Measurements from ENCODE around the gene DMD. TPM values are rescaled to one million over a fixed set of nuclear protein-coding genes. Genes with fewer than 3 reads are reported as not detected.

DMD gene
- total and polyA plus RNA-seq, 2 of the 8 experiments (the other 6 are each of a cell fraction or from before 2014, with no cell fraction given) = 4.8 to 7.4 TPM

DNA sequence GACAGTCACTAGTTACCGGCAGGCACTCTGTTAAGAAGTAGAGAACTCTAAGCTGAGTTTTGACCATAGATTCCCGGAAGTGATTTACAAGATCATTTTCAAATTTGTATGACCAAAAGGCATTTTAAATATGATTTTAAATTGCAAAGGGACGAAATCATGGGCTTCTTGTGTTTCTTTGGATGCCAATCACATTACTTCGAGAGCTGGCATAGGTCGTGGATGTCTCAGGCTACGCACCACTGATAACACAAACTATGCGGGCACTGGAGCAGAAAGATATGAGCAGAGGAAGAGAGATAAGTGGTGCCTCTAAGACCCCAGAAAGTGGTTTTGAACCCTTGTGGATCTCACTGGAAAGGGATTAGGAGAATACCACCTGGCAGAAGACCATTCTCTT, 1845.3 kb downstream of the DMD start:
- Histone ChIP-seq H3K4me1 (replicated peaks in 1 of 4; ENCODE audit: control insufficient read depth in 3 of 4, insufficient read depth in 4 of 4, low read length in 3 of 4) (no peaks in the 10 kb centered on the region), H2BK12ac (ENCODE audit: low read depth, low read length) (no peak overlapping the region), H4K20me1 (replicated peaks in 1 of 2; ENCODE audit: control insufficient read depth in 1 of 2, insufficient read depth in 2 of 2, low read length in 2 of 2) (no peaks in the 10 kb centered on the region), H3K79me2 (ENCODE audit: control insufficient read depth in 1 of 2, insufficient read depth in 2 of 2, low read length in 2 of 2) (no peaks in the 10 kb centered on the region), H3K4ac (replicated peaks; ENCODE audit: insufficient read length, low read depth, low read length) (no peak overlapping the region), H3K4me3 (ENCODE audit: extremely low read depth in 1 of 4, insufficient read depth in 2 of 4, low read depth in 3 of 4, low read length in 4 of 4) (no peak overlapping the region), H3K56ac (replicated peaks; ENCODE audit: insufficient read length, low read depth, low read length) (no peak overlapping the region), H2AFZ (ENCODE audit: low read length) (no peak overlapping the region), H3K4me2 (ENCODE audit: insufficient read depth in 1 of 2, low read depth in 2 of 2, low read length in 2 of 2) (no peak overlapping the region), H3K23me2 (ENCODE audit: low read depth, low read length) (no peaks in the 10 kb centered on the region), H2BK120ac (replicated peaks; ENCODE audit: low read depth, low read length) (no peak overlapping the region), H2AK5ac (ENCODE audit: low read depth, low read length) (no peak overlapping the region), H4K5ac (ENCODE audit: insufficient read length, low read depth, low read length) (no peak overlapping the region), H3K79me1 (ENCODE audit: low read depth, low read length) (no peaks in the 10 kb centered on the region), H2BK15ac (ENCODE audit: low read length) (no peak overlapping the region), H2BK5ac (ENCODE audit: low read depth, low read length) (no peak overlapping the region), H3K18ac (ENCODE audit: extremely low read depth, low read length) (no peak overlapping the region), H2BK20ac (ENCODE audit: low read length) (no peak overlapping the region), H4K8ac (ENCODE audit: extremely low read depth, insufficient read depth, low read length) (no peak overlapping the region), H3K23ac (ENCODE audit: insufficient read length) (no peak overlapping the region), H4K91ac (replicated peaks; ENCODE audit: insufficient read length, low read length) (no peak overlapping the region), H3K27me3 (replicated peaks in 1 of 4; ENCODE audit: control insufficient read depth in 3 of 4, extremely low read depth in 1 of 4, insufficient read depth in 3 of 4, low read length in 3 of 4) (no peaks in the 10 kb centered on the region), H3K36me3 (ENCODE audit: control insufficient read depth in 2 of 4, insufficient read depth in 4 of 4, low read length in 3 of 4) (no peaks in the 10 kb centered on the region), H3K9me3 (ENCODE audit: insufficient read depth in 2 of 2, low read depth in 1 of 2, low read length in 1 of 2) (no peaks in the 10 kb centered on the region), H3K9ac (replicated peaks in 1 of 4; ENCODE audit: extremely low read depth in 1 of 4, low read depth in 3 of 4, low read length in 3 of 4) (no peak overlapping the region), H3K27ac (ENCODE audit: low read depth, low read length) (no peak overlapping the region), H3K14ac (ENCODE audit: insufficient read length) (no peak overlapping the region)
- 68% methylated on average over 4 of the region's 7 CpGs; no CpG with 5 or more reads in 1 of the 2 experiments for WGBS, 2 experiments (ENCODE audit: extremely low coverage in 1 of 2, insufficient coverage in 1 of 2, insufficient read length in 1 of 2, insufficient replicate concordance in 2 of 2, low coverage in 1 of 2, low lambda C conversion rate in 2 of 2, missing lambda C conversion rate in 1 of 2)
- ChIA-PET POLR2A (ENCODE audit: partially characterized antibody) (no interaction called here), CTCF (ENCODE audit: partially characterized antibody) (interaction anchor here (0.7 kb wide), 1 partner anchor 433 kb away, joined by 3 read pairs; no protein-coding TSS in a partner anchor)
- FAIRE-seq (no peak), DNase-seq (ENCODE audit: low read depth in 1 of 2, low spot score in 2 of 2) (no peak)
- TF ChIP-seq CEBPB (IDR thresholded peaks at IDR 0.05; ENCODE audit: low read depth, low read length) = no peak
- no peak for TF ChIP-seq NRF1 (IDR thresholded peaks at IDR 0.05; ENCODE audit: low read depth, low read length)
- no peak for TF ChIP-seq POLR2AphosphoS5 (IDR thresholded peaks at IDR 0.05; ENCODE audit: low read depth, low read length)
- no peak for TF ChIP-seq GABPA (IDR thresholded peaks at IDR 0.05; ENCODE audit: borderline replicate concordance, insufficient read depth, low read length)

All from H1 (cell line).